HEK293 (cell line): Measurements from ENCODE around the gene NFIX.

ENCODE experiments used
- CTCF ChIA-PET: fragments of 350-600 bp; formaldehyde crosslinking; extraction: SDS; loops from one replicate; lab custom pipeline; 2021; ENCODE audit warnings: antibody characterized with exemption; lab: Yijun Ruan, JAX
- POLR2A ChIA-PET: fragments of 300-600 bp; formaldehyde crosslinking; extraction: SDS; loops from one replicate; lab custom pipeline; 2020; ENCODE audit warnings: antibody characterized with exemption, inconsistent platforms; lab: Yijun Ruan, JAX
- H3K27ac ChIP-seq: fragments of 200-500 bp; sonication (Bioruptor generic); 2 replicates; pipeline ENCODE4 v1.5.1; 2014; ENCODE audit warnings: low read depth, low read length, control low read depth, inconsistent platforms; ENCODE audit errors: extremely low read depth
- H3K36me3 ChIP-seq, 2 experiments: fragments of 200-500 bp in 1 of 2; sonication (Bioruptor generic) in 1 of 2; 1 replicate in 1 of 2; 2 replicates in 1 of 2; pipeline ENCODE4 v1.5.1; 2014 to 2017; ENCODE audit warnings: inconsistent platforms in 2 of 2, low read length in 2 of 2; ENCODE audit not compliant: control insufficient read depth in 2 of 2, insufficient read depth in 1 of 2
- H3K4me1 ChIP-seq: fragments of 200-500 bp; sonication (Bioruptor generic); 2 replicates; pipeline ENCODE4 v1.5.1; 2014; ENCODE audit warnings: mild to moderate bottlenecking, low read length, inconsistent platforms; ENCODE audit not compliant: control insufficient read depth, insufficient read depth
- H3K4me3 ChIP-seq: 2 replicates; pipeline ENCODE4 v1.5.1; 2011; ENCODE audit warnings: low read depth, mild to moderate bottlenecking, control low read depth, low read length, moderate library complexity
- H3K9me3 ChIP-seq: fragments of 200-500 bp; sonication (Bioruptor generic); 2 replicates; pipeline ENCODE4 v1.5.1; 2014; ENCODE audit warnings: low read depth, low read length, inconsistent platforms; ENCODE audit not compliant: control insufficient read depth, insufficient read depth
- KLF17 ChIP-seq: fragments of 450-650 bp; formaldehyde crosslinking; IDR thresholded peaks from 2 replicates; pipeline ENCODE4 v1.5.1; 2016; ENCODE audit warnings: missing biosample characterization, missing genetic modification characterization
- OVOL3 ChIP-seq: fragments of 450-650 bp; formaldehyde crosslinking; IDR thresholded peaks from 2 replicates; pipeline ENCODE4 v1.5.1; 2016; ENCODE audit warnings: missing biosample characterization, missing genetic modification characterization
- PRDM4 ChIP-seq: fragments of 450-650 bp; formaldehyde crosslinking; IDR thresholded peaks from 2 replicates; pipeline ENCODE4 v1.5.1; 2017; ENCODE audit warnings: missing biosample characterization, missing genetic modification characterization
- SP3 ChIP-seq: fragments of 450-650 bp; formaldehyde crosslinking; IDR thresholded peaks from 2 replicates; pipeline ENCODE4 v1.5.1; 2016; ENCODE audit warnings: missing biosample characterization, missing genetic modification characterization
- ZBTB11 ChIP-seq: fragments of 450-650 bp; formaldehyde crosslinking; conservative IDR thresholded peaks from 2 replicates; pipeline ENCODE4 v1.5.1; 2016; ENCODE audit warnings: low read depth, missing biosample characterization, missing genetic modification characterization
- ZFP41 ChIP-seq: fragments of 450-650 bp; formaldehyde crosslinking; IDR thresholded peaks from 2 replicates; pipeline ENCODE4 v1.5.1; 2016; ENCODE audit warnings: missing biosample characterization, missing genetic modification characterization, borderline replicate concordance
- ZNF23 ChIP-seq: fragments of 450-650 bp; formaldehyde crosslinking; IDR thresholded peaks from 2 replicates; pipeline ENCODE4 v1.5.1; 2016; ENCODE audit warnings: missing biosample characterization, missing genetic modification characterization, borderline replicate concordance
- ZNF239 ChIP-seq: fragments of 450-650 bp; formaldehyde crosslinking; IDR thresholded peaks from 2 replicates; pipeline ENCODE4 v1.5.1; 2016; ENCODE audit warnings: missing biosample characterization, missing genetic modification characterization
- ZNF302 ChIP-seq: fragments of 450-650 bp; formaldehyde crosslinking; IDR thresholded peaks from 2 replicates; pipeline ENCODE4 v1.5.1; 2016; ENCODE audit warnings: missing biosample characterization, missing genetic modification characterization, low read depth
- ZNF341 ChIP-seq: fragments of 450-650 bp; formaldehyde crosslinking; IDR thresholded peaks from 2 replicates; pipeline ENCODE4; 2016; ENCODE audit warnings: low read depth, missing biosample characterization, missing genetic modification characterization
- ZNF513 ChIP-seq: fragments of 450-650 bp; IDR thresholded peaks from 2 replicates; pipeline ENCODE4 v1.5.1; 2018; ENCODE audit warnings: missing biosample characterization, missing genetic modification characterization
- ZNF514 ChIP-seq: fragments of 450-650 bp; formaldehyde crosslinking; IDR thresholded peaks from 2 replicates; pipeline ENCODE4 v1.5.1; 2016; ENCODE audit warnings: missing biosample characterization, missing genetic modification characterization
- ZNF596 ChIP-seq: fragments of 450-650 bp; IDR thresholded peaks from 2 replicates; pipeline ENCODE4 v1.5.0; 2018; ENCODE audit warnings: missing biosample characterization, mild to moderate bottlenecking, missing genetic modification characterization, moderate library complexity
- ZNF768 ChIP-seq: fragments of 450-650 bp; formaldehyde crosslinking; IDR thresholded peaks from 2 replicates; pipeline ENCODE4 v1.5.1; 2018; ENCODE audit warnings: missing biosample characterization, mild to moderate bottlenecking, missing genetic modification characterization

NFIX gene

GRCh38 chr19:12965812-12966135 lies 29.5 kb upstream of the NFIX start (continued):
- TF ChIP-seq ZNF596 (tag by site-specific recombination) (no peak), OVOL3 (tag by site-specific recombination) (no peak), ZNF341 (peak; percentile 6; the same call in 1 of the 2 replicates), ZFP41 (tag by site-specific recombination) (no peak), ZNF23 (tag by site-specific recombination) (no peak), ZNF302 (tag by site-specific recombination) (no peak), ZNF239 (tag by site-specific recombination) (no peak), SP3 (no peak), ZBTB11 (tag by site-specific recombination) (0 out of 2 replicates have a peak, but pooled peaks have one; percentile 0), ZNF514 (tag by site-specific recombination) (no peak), KLF17 (tag by site-specific recombination) (no peak)
- TF ChIP-seq, all 188 proteins: peak for 4

- no peak overlapping the region for H3K27ac ChIP-seq
- H3K4me3 ChIP-seq: no peak overlapping the region
- no peaks in the 10 kb centered on the region for H3K36me3 ChIP-seq
- CTCF ChIA-PET: interaction anchor here (0.6 to 3.2 kb wide), 11 partner anchors 9 to 1064 kb away, joined by 3 to 48 read pairs (median 4); partner anchors contain the start of genes GADD45GIP1 and IL27RA
- TF ChIP-seq ZNF513 (tag by site-specific recombination): no peak
- TF ChIP-seq PRDM4 (tag by site-specific recombination): no peak
- TF ChIP-seq ZNF768 (tag by site-specific recombination): peak; percentile 34; the same call in 1 of the 2 replicates
- POLR2A ChIA-PET: interaction anchor here (1.3 kb wide), 1 partner anchor 10 kb away, joined by 4 read pairs; no protein-coding TSS in a partner anchor
- no peaks in the 10 kb centered on the region for H3K9me3 ChIP-seq
- H3K4me1 ChIP-seq: no peaks in the 10 kb centered on the region
Observed at GRCh38 chr19:12967907-12968306, 27.4 kb upstream of the NFIX start.
